ENCODE results near the gene ZBTB6. TPM values are rescaled to one million over a fixed set of nuclear protein-coding genes. Genes with fewer than 3 reads are reported as not detected.

Gene ZBTB6
- total and polyA plus RNA-seq, 9 of the 15 experiments (the other 6 are each of a cell fraction or from before 2014, with no cell fraction given) = 1.4 to 7.2 (median 5.3) TPM

DNA sequence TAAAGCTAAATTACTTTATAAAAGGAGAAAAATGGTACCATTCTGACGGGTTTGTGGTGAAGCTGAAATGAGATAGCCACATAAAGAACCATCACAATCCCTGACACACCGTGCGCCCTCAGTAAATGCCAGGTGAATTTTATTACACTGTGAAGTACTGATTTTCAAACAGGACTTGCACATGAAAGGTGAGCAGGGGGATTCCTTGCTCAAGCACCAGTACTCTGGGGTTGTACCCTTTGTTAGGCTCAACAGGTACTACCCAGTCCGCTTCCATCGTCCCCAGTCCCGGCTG, 27.3 kb upstream of the ZBTB6 start (continued):
- TF ChIP-seq TAF7 (tag; IDR thresholded peaks at IDR 0.05) (no peak), PRMT5 (CRISPR knock-in tag; IDR thresholded peaks at IDR 0.05) (no peak), ZNF175 (CRISPR knock-in tag; IDR thresholded peaks at IDR 0.05; ENCODE audit: low read depth) (no peak), TRIM24 (IDR thresholded peaks at IDR 0.05) (peak; percentile 25 to 84; a peak in 3 of 4 replicates), TCF7 (IDR thresholded peaks at IDR 0.05; ENCODE audit: borderline replicate concordance) (no peak), SMAD2 (IDR thresholded peaks at IDR 0.05; ENCODE audit: low read depth, low read length) (no peak), ZNF384 (IDR thresholded peaks at IDR 0.05; ENCODE audit: low read depth, low read length) (no peak), MTA3 (IDR thresholded peaks at IDR 0.05; ENCODE audit: borderline replicate concordance) (peak; percentile 86), ZBTB43 (CRISPR knock-in tag; IDR thresholded peaks at IDR 0.05) (no peak), ZZZ3 (IDR thresholded peaks at IDR 0.05) (no peak), KAT7 (CRISPR knock-in tag; IDR thresholded peaks at IDR 0.05; ENCODE audit: borderline replicate concordance) (no peak), ZBTB12 (CRISPR knock-in tag; IDR thresholded peaks at IDR 0.05) (no peak), ZNF239 (CRISPR knock-in tag; IDR thresholded peaks at IDR 0.05) (no peak), ZNF174 (CRISPR knock-in tag; IDR thresholded peaks at IDR 0.05) (no peak), DPF2 (IDR thresholded peaks at IDR 0.05) (0 out of 2 replicates have a peak, but pooled peaks have one; percentile 49), DNMT1 (IDR thresholded peaks at IDR 0.05) (no peak), ZNF717 (CRISPR knock-in tag; IDR thresholded peaks at IDR 0.05) (no peak), NBN (IDR thresholded peaks at IDR 0.05; ENCODE audit: low read depth) (peak; percentile 77; the same call in 1 of the 2 replicates), THAP7 (CRISPR knock-in tag; IDR thresholded peaks at IDR 0.05) (no peak), RB1 (IDR thresholded peaks at IDR 0.05; ENCODE audit: low read depth) (no peak), ZBTB17 (CRISPR knock-in tag; IDR thresholded peaks at IDR 0.05) (no peak), USF2 (CRISPR knock-in tag; IDR thresholded peaks at IDR 0.05) (no peak), NELFE (IDR thresholded peaks at IDR 0.05; ENCODE audit: insufficient read depth, insufficient read length) (no peak), SMAD4 (CRISPR knock-in tag; conservative IDR thresholded peaks at IDR 0.05) (no peak; the same call in 1 of the 2 replicates), TRIM28 (IDR thresholded peaks at IDR 0.05) (peak; percentile 100), ZNF785 (CRISPR knock-in tag; IDR thresholded peaks at IDR 0.05) (no peak)
